Transverse colon (tissue), 4 donors: ENCODE measurements around the gene LPAR1.

Source experiments
- EP300 ChIP-seq: sonication (generic); formaldehyde crosslinking; IDR thresholded peaks from one replicate; pipeline ENCODE4 v1.6.1; 2017; ENCODE audit warnings: antibody characterized with exemption, low read depth
- POLR2AphosphoS5 ChIP-seq, 3 donors: sonication (generic); formaldehyde crosslinking; IDR thresholded peaks; one replicate each; pipeline ENCODE4 v1.6.1; 2016; ENCODE audit warnings: antibody characterized with exemption in 3 of 3
- TF ChIP-seq, protein P1 (sequence below), 5 experiments: fragments of 200-600 bp in 3 of 5; fragments of 450-650 bp in 2 of 5; sonication (generic) in 3 of 5; IDR thresholded peaks; 1 replicate in 2 of 5; 2 replicates in 3 of 5; pipeline ENCODE4 v1.5.1; 2016 to 2017; ENCODE audit warnings: antibody characterized with exemption in 5 of 5, inconsistent platforms in 3 of 5, mild to moderate bottlenecking in 2 of 5, moderate library complexity in 1 of 5

GRCh38 chr9:111036946-111037345, 1.3 kb downstream of the LPAR1 start:
- TF ChIP-seq, protein P1, sequence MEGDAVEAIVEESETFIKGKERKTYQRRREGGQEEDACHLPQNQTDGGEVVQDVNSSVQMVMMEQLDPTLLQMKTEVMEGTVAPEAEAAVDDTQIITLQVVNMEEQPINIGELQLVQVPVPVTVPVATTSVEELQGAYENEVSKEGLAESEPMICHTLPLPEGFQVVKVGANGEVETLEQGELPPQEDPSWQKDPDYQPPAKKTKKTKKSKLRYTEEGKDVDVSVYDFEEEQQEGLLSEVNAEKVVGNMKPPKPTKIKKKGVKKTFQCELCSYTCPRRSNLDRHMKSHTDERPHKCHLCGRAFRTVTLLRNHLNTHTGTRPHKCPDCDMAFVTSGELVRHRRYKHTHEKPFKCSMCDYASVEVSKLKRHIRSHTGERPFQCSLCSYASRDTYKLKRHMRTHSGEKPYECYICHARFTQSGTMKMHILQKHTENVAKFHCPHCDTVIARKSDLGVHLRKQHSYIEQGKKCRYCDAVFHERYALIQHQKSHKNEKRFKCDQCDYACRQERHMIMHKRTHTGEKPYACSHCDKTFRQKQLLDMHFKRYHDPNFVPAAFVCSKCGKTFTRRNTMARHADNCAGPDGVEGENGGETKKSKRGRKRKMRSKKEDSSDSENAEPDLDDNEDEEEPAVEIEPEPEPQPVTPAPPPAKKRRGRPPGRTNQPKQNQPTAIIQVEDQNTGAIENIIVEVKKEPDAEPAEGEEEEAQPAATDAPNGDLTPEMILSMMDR (IDR thresholded peaks at IDR 0.05) = no peak
- TF ChIP-seq EP300 (no peak), POLR2AphosphoS5 (IDR thresholded peaks at IDR 0.05) (no peak)
